Measurements from ENCODE around the gene NDE1.

DNA sequence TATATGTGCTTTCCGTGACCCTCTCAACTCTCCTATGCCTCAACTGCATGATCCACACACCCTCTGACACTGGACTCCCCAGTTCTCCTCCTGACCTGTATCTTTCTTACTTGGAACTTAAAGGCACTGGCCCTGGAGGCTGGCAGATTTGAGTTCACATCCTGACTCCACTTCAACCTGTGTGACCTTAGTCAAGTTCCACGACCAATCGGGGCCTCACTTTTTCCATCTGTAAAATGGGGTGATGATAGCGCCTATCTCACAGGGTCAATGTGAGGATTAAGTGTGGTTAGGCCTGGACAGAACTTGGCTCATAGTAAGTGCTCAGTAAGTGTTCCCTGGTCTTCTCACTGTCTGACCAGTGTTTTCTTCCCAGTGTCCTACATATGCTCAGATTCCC is 32.1 kb upstream of the NDE1 start:
- TF ChIP-seq, protein P1, sequence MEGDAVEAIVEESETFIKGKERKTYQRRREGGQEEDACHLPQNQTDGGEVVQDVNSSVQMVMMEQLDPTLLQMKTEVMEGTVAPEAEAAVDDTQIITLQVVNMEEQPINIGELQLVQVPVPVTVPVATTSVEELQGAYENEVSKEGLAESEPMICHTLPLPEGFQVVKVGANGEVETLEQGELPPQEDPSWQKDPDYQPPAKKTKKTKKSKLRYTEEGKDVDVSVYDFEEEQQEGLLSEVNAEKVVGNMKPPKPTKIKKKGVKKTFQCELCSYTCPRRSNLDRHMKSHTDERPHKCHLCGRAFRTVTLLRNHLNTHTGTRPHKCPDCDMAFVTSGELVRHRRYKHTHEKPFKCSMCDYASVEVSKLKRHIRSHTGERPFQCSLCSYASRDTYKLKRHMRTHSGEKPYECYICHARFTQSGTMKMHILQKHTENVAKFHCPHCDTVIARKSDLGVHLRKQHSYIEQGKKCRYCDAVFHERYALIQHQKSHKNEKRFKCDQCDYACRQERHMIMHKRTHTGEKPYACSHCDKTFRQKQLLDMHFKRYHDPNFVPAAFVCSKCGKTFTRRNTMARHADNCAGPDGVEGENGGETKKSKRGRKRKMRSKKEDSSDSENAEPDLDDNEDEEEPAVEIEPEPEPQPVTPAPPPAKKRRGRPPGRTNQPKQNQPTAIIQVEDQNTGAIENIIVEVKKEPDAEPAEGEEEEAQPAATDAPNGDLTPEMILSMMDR (IDR thresholded peaks at IDR 0.05; ENCODE audit: insufficient read depth, low read length, poor library complexity, severe bottlenecking), result no peak
- TF ChIP-seq EZH2phosphoT487 (conservative IDR thresholded peaks at IDR 0.05; ENCODE audit: low read length), result no peak
